GM18861 (cell line): ENCODE results near the gene TWSG1.

Experiments
- ATAC-seq: cut with Tn5 transposase; IDR thresholded peaks from one replicate; pipeline ENCODE4 v1.9.1; 2021; ENCODE audit not compliant: unreplicated experiment

Gene TWSG1

GRCh38 chr18:9334329-9334972, at the start of gene TWSG1:
TWSG1 (plus strand) TSS chr18:9334773; CDS start chr18:9337230, 2,457 bp downstream.
- peak; percentile 67 for ATAC-seq

DNA sequence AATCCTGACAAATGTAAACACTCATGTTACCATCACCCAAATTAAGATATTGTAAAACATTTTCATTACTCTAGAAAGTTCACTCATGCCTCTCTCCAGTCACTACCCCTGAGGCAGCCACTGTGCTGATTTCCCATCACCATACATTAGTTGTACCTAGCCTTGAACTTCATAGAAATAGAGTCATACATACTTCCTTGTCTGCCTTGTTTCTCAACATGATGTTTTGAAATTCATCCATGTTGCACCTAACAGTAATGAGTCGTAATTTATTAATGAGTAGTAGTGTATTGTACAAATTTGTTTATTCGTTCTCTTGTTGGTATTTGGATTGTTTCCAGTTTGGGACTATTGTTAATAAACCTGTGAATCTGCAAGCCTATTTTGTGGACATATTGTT, 49.0 kb upstream of the TWSG1 start:
- ATAC-seq = no peak

DNA sequence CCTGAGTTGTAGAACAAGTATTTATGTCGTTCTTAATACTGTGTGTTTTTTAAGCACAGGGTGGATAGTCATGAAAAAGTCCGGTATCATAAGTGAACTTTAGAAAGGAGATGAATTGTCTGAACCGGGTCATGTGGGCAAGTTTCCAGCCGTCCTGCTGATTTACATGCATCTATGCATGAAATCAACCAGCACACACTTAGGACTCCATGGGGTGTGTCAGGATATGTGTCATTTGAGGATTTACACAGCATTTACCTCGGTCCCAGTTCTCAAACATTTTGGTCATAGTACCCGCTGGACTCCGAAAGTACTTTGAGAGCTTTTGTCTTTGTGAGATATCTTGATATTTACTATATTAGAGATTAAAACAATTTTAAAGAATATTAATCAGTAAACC, 47.5 kb upstream of the TWSG1 start:
- no peak for ATAC-seq

GRCh38 chr18:9289698-9290097, 44.9 kb upstream of the TWSG1 start:
- no peak for ATAC-seq

- no peak for ATAC-seq
Observed at GRCh38 chr18:9290156-9290555, 44.4 kb upstream of the TWSG1 start.

GRCh38 chr18:9292047-9292446, 42.5 kb upstream of the TWSG1 start:
- ATAC-seq = no peak

- no peak for ATAC-seq
Observed at GRCh38 chr18:9293948-9294347, 40.6 kb upstream of the TWSG1 start.

- ATAC-seq = no peak
Observed at GRCh38 chr18:9296233-9297006, 38.2 kb upstream of the TWSG1 start.

DNA sequence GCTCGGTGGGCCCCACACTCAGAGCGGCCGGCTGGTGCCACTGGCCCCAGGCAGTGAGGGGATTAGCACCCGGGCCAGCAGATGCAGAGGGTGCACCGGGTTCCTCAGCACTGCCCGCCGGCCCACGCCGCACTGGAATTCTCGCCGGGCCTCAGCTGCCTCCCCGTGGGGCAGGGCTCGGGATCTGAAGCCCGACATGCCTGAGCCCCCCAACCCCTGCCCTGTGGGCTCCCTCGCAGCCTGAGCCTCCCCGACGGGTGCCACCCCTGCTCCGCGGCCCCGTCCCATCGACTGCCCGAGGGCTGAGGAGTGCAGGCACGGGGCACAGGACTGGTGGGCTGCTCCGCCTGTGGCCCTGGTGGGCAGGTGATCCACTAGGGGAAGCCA, 37.6 kb upstream of the TWSG1 start:
- no peak for ATAC-seq

GRCh38 chr18:9304388-9305070, 30.0 kb upstream of the TWSG1 start:
- ATAC-seq = no peak

GRCh38 chr18:9319333-9319732, 15.2 kb upstream of the TWSG1 start:
- ATAC-seq = no peak

GRCh38 chr18:9321017-9321452, 13.5 kb upstream of the TWSG1 start:
- ATAC-seq = no peak

- ATAC-seq = no peak
Observed at GRCh38 chr18:9321736-9322135, 12.8 kb upstream of the TWSG1 start.

DNA sequence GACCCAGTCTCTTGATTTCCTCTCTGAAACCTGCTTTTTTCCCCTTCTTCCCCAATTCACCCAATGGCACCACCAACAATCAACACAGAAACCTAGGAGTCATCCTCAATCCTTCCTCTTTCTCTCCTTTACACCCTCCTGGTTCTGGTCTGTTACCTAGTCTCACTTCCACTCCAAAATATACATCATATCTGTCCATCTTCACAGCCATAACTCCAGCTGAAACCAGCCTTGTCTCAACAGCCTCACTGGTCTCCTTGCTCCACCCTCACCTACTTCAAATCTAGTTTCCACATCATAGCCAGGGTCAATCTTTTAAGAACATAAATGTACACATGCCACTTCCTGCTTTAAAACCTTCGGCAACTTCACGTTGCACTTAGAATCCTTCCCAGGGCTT, 11.8 kb upstream of the TWSG1 start:
- ATAC-seq = no peak

- ATAC-seq = no peak
Observed at GRCh38 chr18:9323750-9324445, 10.7 kb upstream of the TWSG1 start.

DNA sequence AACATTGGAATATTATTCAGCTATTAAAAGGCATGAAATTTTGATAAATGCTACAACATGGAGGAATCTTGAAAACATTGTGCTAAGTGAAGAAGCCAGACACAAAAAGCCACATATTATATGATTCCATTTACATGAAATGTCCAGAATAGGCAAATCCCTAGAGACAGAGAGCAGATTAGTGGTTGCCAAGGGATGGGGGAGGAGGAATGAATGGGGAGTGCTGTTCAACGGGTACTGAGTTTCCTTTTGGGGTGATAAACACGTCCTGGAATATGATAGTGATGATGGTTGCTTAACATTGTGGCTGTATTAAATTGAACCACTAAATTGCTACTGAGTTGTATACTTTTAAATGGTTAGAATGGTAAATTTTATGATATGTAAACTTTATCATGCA, 8.9 kb upstream of the TWSG1 start:
- ATAC-seq = no peak

GRCh38 chr18:9328776-9329175, 5.8 kb upstream of the TWSG1 start:
- no peak for ATAC-seq

- ATAC-seq = no peak
Observed at GRCh38 chr18:9329471-9329870, 5.1 kb upstream of the TWSG1 start.

DNA sequence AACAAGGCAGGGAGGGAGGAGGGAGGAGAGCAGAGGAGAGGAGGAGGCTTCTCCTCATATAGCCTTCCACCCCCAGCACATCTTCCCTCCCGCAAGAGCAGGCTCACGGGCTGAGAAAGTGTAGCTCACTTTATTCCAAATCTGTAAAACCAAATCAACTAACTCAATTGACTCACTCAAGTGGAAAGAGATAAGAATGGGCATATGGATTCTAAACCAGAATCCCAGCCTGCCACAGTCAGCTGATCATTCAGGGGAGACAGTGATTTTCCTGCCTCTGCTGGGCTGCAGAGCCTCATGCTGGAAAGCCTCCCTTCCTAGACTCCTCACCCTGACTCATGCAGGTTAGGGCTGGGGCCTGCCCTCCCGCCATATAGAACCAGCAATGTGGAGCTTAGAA, 4.2 kb upstream of the TWSG1 start:
- no peak for ATAC-seq

DNA sequence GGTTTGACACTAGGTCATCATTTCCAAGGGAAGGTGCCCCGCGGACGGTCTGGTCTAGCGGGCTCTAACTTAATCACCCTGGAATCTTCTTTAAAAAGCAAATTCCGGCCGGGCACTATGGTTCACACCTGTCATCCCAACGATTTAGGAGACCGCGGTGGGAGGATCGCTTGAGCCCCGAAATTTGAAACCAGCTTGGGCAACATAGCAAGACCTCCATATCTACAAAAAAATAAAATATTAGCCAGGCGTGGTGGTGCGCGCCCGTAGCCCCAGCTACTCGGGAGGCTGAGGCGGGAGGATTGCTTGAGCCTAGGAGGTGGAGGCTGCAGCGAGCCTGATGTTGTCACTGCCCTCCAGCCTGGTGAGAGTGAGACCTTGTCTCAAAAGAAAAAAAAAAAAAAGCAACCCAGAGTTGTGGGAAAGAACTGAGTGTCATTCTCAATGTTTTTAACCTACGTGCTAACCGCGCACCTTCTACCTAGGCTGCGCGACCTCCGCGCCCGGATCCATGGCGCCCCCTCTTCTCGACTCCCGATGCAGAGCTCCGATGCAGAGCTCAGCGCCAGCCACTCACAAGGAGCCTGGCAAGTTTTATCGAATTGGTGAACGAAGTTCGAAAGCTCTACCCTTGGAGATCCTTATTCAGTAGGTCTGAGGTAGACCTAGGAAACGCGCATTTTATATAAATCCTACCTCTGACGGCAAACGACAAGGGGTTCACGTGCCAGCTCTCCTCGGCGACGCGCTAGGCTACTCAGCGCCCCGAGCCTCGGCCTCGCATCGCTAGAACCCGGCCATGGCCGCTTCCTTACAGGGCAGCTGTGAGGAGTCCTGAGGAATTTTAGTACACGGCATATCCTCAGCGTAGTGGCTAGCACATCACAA, 888 bp upstream of the TWSG1 start:
- ATAC-seq = peak; percentile 26
